Measurements from ENCODE around the gene MOXD1.

The MOXD1 gene

DNA sequence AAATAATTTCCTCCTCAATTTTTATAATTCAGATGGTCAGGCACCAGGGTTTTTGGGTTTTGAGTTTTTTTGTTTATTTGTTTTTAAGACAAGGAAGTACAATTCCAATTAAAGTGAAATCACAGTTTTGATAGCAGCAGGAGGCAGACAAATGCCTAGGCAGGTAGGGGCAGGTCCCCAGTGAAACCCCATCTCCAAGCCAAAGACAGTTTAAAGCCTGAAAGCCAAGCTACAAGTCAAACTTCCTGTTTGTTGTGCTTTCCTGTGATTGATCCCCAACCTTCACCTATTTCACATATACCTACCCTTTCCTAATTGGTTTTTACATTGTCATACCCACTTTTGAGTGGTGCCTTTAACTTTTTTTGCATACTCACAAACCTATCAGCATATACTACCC is 149.6 kb downstream of the MOXD1 start:
- no peak for DNase-seq (ENCODE audit: low read depth)
- H3K4me3 ChIP-seq (ENCODE audit: low read depth, low read length): no peak overlapping the region
- TF ChIP-seq, protein P1, sequence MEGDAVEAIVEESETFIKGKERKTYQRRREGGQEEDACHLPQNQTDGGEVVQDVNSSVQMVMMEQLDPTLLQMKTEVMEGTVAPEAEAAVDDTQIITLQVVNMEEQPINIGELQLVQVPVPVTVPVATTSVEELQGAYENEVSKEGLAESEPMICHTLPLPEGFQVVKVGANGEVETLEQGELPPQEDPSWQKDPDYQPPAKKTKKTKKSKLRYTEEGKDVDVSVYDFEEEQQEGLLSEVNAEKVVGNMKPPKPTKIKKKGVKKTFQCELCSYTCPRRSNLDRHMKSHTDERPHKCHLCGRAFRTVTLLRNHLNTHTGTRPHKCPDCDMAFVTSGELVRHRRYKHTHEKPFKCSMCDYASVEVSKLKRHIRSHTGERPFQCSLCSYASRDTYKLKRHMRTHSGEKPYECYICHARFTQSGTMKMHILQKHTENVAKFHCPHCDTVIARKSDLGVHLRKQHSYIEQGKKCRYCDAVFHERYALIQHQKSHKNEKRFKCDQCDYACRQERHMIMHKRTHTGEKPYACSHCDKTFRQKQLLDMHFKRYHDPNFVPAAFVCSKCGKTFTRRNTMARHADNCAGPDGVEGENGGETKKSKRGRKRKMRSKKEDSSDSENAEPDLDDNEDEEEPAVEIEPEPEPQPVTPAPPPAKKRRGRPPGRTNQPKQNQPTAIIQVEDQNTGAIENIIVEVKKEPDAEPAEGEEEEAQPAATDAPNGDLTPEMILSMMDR (IDR thresholded peaks at IDR 0.05; ENCODE audit: insufficient read depth, low read depth, low read length, missing control alignments): no peak

DNA sequence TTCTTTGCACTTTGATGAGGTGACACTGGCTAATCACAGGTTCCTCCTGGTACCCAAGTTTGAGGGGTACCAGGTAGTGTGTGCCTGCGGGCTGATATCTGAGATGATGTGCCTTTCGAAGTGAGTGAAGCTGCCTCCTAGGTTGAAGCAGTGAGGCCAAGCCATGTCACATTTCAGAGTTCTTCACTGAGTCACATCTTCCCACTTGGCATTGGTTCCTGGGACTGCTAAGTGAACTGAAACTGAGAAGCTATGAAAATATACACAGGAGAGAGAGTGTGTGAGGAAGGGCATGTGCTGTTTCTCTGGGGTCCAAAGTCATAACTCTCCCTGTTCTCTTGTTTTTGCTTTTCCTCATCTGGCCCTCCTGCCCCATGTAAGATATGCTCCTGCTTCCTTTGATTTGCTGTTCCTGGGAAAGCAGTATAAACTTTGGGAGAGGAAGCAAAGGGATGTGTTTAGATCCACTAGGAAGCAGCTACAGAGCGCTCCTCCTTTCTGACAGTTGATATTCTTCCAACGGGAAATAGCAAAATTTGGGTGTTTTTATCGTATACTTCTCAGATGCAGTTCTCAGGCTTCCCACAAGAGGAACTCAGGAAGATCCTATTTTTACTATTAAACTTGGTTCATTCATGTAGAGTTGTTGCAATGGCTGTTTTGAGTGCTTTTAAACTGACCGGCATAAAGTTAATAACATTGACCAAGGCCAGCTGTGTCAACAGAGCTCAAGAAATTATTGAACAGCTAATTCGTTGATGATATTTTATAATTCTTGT is 153.7 kb downstream of the MOXD1 start:
- no peak for DNase-seq (ENCODE audit: low read depth)
- H3K4me3 ChIP-seq (ENCODE audit: low read depth, low read length): no peak overlapping the region
- TF ChIP-seq, protein P1 (IDR thresholded peaks at IDR 0.05; ENCODE audit: insufficient read depth, low read depth, low read length, missing control alignments): no peak

DNA sequence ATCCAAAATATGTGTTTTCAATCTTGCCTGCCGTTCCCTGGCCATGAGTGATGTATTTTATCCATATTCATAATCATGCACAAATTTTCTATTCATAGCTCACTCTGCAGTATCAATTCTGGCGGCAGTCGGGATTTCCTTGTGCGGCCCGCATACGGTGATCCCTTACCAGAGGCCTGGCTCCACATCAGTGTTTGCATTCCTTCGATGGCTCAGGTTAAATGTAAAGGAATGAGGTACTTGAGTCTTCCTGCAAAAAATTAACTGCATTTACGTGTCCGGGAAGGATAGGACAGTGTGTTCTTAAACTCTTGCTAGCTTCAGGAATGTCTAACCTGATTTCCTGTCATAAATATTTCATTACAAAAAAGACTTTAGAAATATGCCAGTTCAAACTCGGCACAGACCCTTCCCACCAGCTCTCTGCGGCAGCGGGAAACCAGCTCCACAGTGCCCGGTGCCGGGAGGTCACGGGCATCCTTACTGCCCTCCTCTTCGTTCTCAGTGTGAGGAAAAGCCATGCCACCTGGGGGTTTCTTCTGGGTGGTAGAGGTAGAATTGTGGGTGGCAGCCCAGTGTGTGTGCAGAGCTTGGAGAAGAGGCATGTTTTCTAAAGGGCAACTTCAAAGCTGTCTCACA is 154.5 kb downstream of the MOXD1 start:
- TF ChIP-seq, protein P1 (IDR thresholded peaks at IDR 0.05; ENCODE audit: insufficient read depth, low read depth, low read length, missing control alignments): no peak

DNA sequence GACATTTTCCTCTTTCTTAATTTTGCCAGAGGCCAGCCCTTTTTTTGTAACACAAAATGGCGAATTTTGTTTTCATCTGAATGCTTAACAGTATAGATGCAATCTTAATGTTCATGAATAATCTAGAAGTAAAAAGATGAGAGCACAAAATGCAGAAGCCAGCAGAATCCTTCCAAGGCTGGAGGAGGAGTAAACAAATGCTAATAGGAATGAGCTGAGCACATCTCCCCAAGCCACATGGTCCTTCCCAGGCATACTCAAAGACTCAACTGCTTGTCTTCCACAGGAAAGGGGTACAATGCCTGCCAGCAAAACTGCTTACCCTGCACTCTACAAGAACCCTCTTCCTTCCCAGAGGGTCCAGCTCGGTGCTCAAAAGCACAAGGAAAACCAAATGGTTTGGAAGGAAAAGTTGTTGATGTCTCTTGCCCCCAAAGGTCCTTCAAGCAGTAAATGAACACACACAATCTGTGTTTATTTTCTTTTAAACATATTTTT is 155.1 kb downstream of the MOXD1 start:
- DNase-seq (ENCODE audit: low read depth): no peak
- TF ChIP-seq, protein P1 (IDR thresholded peaks at IDR 0.05; ENCODE audit: insufficient read depth, low read depth, low read length, missing control alignments): no peak
- H3K4me3 ChIP-seq (ENCODE audit: low read depth, low read length): no peak overlapping the region

More for the DNA sequence above, 154.5 kb downstream of the MOXD1 start:
- no peak for DNase-seq (ENCODE audit: low read depth)
- no peak overlapping the region for H3K4me3 ChIP-seq (ENCODE audit: low read depth, low read length)

Measured in GM12865 (cell line).